HEK293T (cell line): ENCODE data around the gene ANGPTL2.

Experiments
- ARNT ChIP-seq: fragments of 450-650 bp; IDR thresholded peaks from 2 replicates; pipeline ENCODE4 v1.6.1; 2017; ENCODE audit warnings: mild to moderate bottlenecking
- BHLHE40 ChIP-seq: fragments of 450-650 bp; IDR thresholded peaks from 2 replicates; pipeline ENCODE4 v1.6.1; 2016; ENCODE audit warnings: mild to moderate bottlenecking, moderate library complexity, borderline replicate concordance
- CTBP1 ChIP-seq: fragments of 450-650 bp; IDR thresholded peaks from 2 replicates; pipeline ENCODE4 v1.6.1; 2016; ENCODE audit warnings: borderline replicate concordance
- ELF4 ChIP-seq: fragments of 450-650 bp; IDR thresholded peaks from 2 replicates; pipeline ENCODE4 v1.6.1; 2017; ENCODE audit warnings: antibody characterized with exemption
- FOXA1 ChIP-seq: fragments of 450-650 bp; IDR thresholded peaks from 2 replicates; pipeline ENCODE4 v1.6.1; 2016; ENCODE audit warnings: mild to moderate bottlenecking
- FOXK2 ChIP-seq: fragments of 450-650 bp; IDR thresholded peaks from 2 replicates; pipeline ENCODE4 v1.6.1; 2016; ENCODE audit warnings: mild to moderate bottlenecking
- FOXM1 ChIP-seq: fragments of 450-650 bp; IDR thresholded peaks from 2 replicates; pipeline ENCODE4 v1.6.1; 2017; ENCODE audit warnings: mild to moderate bottlenecking, borderline replicate concordance
- HDGF ChIP-seq: fragments of 450-650 bp; IDR thresholded peaks from 2 replicates; pipeline ENCODE4 v1.6.1; 2017; ENCODE audit warnings: antibody characterized with exemption, borderline replicate concordance
- LEF1 ChIP-seq: fragments of 450-650 bp; IDR thresholded peaks from 2 replicates; pipeline ENCODE4 v1.6.1; 2017; ENCODE audit warnings: mild to moderate bottlenecking, borderline replicate concordance
- NFRKB ChIP-seq: fragments of 450-650 bp; IDR thresholded peaks from 2 replicates; pipeline ENCODE4 v1.6.1; 2016; ENCODE audit warnings: mild to moderate bottlenecking, moderate library complexity
- SP1 ChIP-seq: fragments of 450-650 bp; IDR thresholded peaks from 2 replicates; pipeline ENCODE4 v1.6.1; 2017
- SUZ12 ChIP-seq: fragments of 450-650 bp; IDR thresholded peaks from 2 replicates; pipeline ENCODE4 v1.6.1; 2016; ENCODE audit warnings: mild to moderate bottlenecking
- TARDBP ChIP-seq: fragments of 450-650 bp; IDR thresholded peaks from 2 replicates; pipeline ENCODE4 v1.6.1; 2016
- ZNF384 ChIP-seq: fragments of 450-650 bp; IDR thresholded peaks from 2 replicates; pipeline ENCODE4 v1.6.1; 2016

GRCh38 chr9:127149463-127150390, 27.3 kb upstream of the ANGPTL2 start:
- TF ChIP-seq ARNT, result no peak
- no peak for TF ChIP-seq BHLHE40
- no peak for TF ChIP-seq FOXM1
- TF ChIP-seq SP1, result no peak
- no peak for TF ChIP-seq ELF4
- TF ChIP-seq FOXA1, result no peak
- TF ChIP-seq SUZ12, result no peak
- no peak for TF ChIP-seq FOXK2
- TF ChIP-seq ZNF384, result no peak
- no peak for TF ChIP-seq TARDBP
- no peak for TF ChIP-seq LEF1
- TF ChIP-seq NFRKB, result no peak
- TF ChIP-seq CTBP1, result no peak
- TF ChIP-seq HDGF, result no peak
